ENCODE results near the gene AMACR. TPM values are rescaled to one million over a fixed set of nuclear protein-coding genes. Genes with fewer than 3 reads are reported as not detected.

The AMACR gene
- total and polyA plus RNA-seq, 2 donors (not counting 3 experiments of a cell fraction or from before 2014, with no cell fraction given), result 6.7 to 8.7 TPM

DNA sequence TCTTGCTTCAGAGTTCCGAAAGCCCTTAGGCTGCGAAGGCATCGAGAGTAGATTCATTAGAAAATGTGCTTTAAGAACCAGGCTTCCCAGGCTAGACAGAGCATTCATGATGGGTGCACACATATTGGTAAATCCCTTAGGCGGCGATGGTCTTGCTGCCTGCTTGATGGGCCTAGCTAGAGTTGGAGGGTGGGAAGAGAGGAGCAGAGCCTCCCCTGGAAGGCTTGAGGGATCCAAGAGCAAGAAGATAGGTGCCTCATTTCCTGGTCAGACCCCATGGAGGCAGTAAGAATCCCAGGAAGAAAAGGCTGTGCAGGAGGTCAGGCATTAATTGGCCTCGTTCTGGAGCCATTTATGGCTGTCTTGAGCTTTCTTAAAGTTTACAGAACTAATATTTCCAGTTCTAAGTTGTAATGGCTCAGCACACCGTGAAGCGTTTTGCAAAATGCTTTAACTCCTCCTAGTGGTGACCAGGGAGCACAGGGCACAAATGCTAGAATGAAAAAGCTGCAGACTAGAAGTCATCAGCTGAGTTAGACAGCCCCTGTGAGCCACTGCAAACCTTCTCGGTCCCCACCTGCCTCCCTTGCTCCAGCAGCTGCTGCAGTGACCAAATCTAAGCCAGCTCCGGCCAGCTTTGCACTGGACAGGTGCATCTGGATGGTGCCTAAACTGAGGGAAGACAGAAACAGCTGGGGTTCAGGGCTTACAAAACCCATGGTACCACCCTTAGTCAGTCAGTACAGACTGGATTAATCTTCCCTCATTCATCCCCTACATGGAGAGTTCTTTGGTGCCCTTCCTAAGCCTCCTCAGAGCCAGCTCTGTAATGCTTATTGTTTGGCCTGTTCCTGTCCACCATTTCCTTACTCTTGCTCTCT is 38.0 kb downstream of the AMACR start:
- no TSS peak for BruUV-seq (replicated peaks)
- DNase-seq (ENCODE audit: low read depth, low spot score) (peak; percentile 47), FAIRE-seq (peak; percentile 85)
- H3K9ac ChIP-seq (replicated peaks; ENCODE audit: extremely low read depth, insufficient read depth, low read length), result no peak overlapping the region
- H4K20me1 ChIP-seq (replicated peaks; ENCODE audit: control insufficient read depth, extremely low read depth, insufficient read depth, low read length), result no peaks in the 10 kb centered on the region
- H3K4me2 ChIP-seq (ENCODE audit: insufficient read depth, low read length), result no peak overlapping the region
- ChIA-PET CTCF (interaction anchor here (0.6 to 7.0 kb wide), 39 partner anchors 11 to 1034 kb away, joined by 3 to 177 read pairs (median 4); partner anchors contain the start of genes RXFP3 and TARS1), POLR2A (no interaction called here)
- no peaks in the 10 kb centered on the region for H3K36me3 ChIP-seq (ENCODE audit: control insufficient read depth in 2 of 2, extremely low read depth in 1 of 2, insufficient read depth in 2 of 2, low read length in 2 of 2)
- H3K9me1 ChIP-seq (replicated peaks; ENCODE audit: control insufficient read depth, extremely low read depth, insufficient read depth, low read length), result no peaks in the 10 kb centered on the region
- dilution Hi-C loops (cut with MboI; ENCODE audit: extremely low pct_ligation_motif_present, low sequenced_read_pairs), result no loop called here
- TF ChIP-seq, protein P1, sequence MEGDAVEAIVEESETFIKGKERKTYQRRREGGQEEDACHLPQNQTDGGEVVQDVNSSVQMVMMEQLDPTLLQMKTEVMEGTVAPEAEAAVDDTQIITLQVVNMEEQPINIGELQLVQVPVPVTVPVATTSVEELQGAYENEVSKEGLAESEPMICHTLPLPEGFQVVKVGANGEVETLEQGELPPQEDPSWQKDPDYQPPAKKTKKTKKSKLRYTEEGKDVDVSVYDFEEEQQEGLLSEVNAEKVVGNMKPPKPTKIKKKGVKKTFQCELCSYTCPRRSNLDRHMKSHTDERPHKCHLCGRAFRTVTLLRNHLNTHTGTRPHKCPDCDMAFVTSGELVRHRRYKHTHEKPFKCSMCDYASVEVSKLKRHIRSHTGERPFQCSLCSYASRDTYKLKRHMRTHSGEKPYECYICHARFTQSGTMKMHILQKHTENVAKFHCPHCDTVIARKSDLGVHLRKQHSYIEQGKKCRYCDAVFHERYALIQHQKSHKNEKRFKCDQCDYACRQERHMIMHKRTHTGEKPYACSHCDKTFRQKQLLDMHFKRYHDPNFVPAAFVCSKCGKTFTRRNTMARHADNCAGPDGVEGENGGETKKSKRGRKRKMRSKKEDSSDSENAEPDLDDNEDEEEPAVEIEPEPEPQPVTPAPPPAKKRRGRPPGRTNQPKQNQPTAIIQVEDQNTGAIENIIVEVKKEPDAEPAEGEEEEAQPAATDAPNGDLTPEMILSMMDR (IDR thresholded peaks at IDR 0.05; ENCODE audit: extremely low read depth in 1 of 2, insufficient read depth in 1 of 2, low read depth in 1 of 2, low read length in 2 of 2), result peak; percentile 64 to 65
- no peak for TF ChIP-seq POLR2A (IDR thresholded peaks at IDR 0.05; ENCODE audit: low read depth, low read length)
- no peak overlapping the region for H3K27ac ChIP-seq (ENCODE audit: insufficient read depth, low read depth, low read length)
- intact Hi-C loops (cut with micrococcal nuclease), result loop anchor here (1.0 kb wide), 2 partner anchors 382 to 534 kb away; no protein-coding TSS in a partner anchor
- no peaks in the 10 kb centered on the region for H3K79me2 ChIP-seq (ENCODE audit: control insufficient read depth, insufficient read depth, low read length)
- no peak overlapping the region for H2AFZ ChIP-seq (ENCODE audit: low read depth, low read length)
- no peaks in the 10 kb centered on the region for H3K9me3 ChIP-seq (replicated peaks; ENCODE audit: control insufficient read depth, insufficient read depth, low read length)
- no peak overlapping the region for H3K4me3 ChIP-seq (replicated peaks in 1 of 3; ENCODE audit: insufficient read depth in 1 of 3, low read depth in 1 of 3, low read length in 3 of 3)
- H3K4me1 ChIP-seq (ENCODE audit: control insufficient read depth, extremely low read depth, insufficient read depth, low read length), result no peaks in the 10 kb centered on the region
- H3K27me3 ChIP-seq (ENCODE audit: control insufficient read depth in 2 of 2, insufficient read depth in 2 of 2, low read length in 2 of 2), result peaks cover 2 to 3% of the 10 kb centered on the region in 2 experiments
